K562 (cell line): ENCODE results near the gene TMEM167B. TPM values are rescaled to one million over a fixed set of nuclear protein-coding genes. Genes with fewer than 3 reads are reported as not detected.

Source experiments
- BHLHE40 ChIP-seq: IDR thresholded peaks from 2 replicates; pipeline ENCODE4 v1.6.1; 2011; ENCODE audit warnings: low read length, improper control_type of control experiment
- ETV6 ChIP-seq, 3 experiments: fragments of 150-350 bp in 1 of 3; sonication (generic) in 1 of 3; formaldehyde crosslinking in 1 of 3; IDR thresholded peaks; 2 replicates each; pipeline versions ENCODE4 v1.6.1 to v1.8.0; 2014 to 2022; ENCODE audit warnings: borderline replicate concordance in 2 of 3, low read depth in 2 of 3, antibody characterized with exemption in 1 of 3, low read length in 1 of 3, mild to moderate bottlenecking in 1 of 3, missing genetic modification reagents in 1 of 3
- GABPA ChIP-seq: fragments of 200-800 bp; sonication (Bioruptor generic); conservative IDR thresholded peaks from 2 replicates; pipeline ENCODE4 v1.6.1; 2016; ENCODE audit warnings: low read depth, missing genetic modification characterization, missing compliant biosample characterization
- KLF13 ChIP-seq: fragments of 450-650 bp; IDR thresholded peaks from 2 replicates; pipeline ENCODE4 v1.6.1; 2016; ENCODE audit warnings: missing genetic modification characterization, low read depth, mild to moderate bottlenecking, missing compliant biosample characterization, moderate library complexity, borderline replicate concordance
- MYNN ChIP-seq, 2 experiments: sonication (generic); formaldehyde crosslinking in 1 of 2; IDR thresholded peaks; 2 replicates each; pipeline versions ENCODE4 v1.5.0 to v1.6.1; 2016 to 2020; ENCODE audit warnings: antibody characterized with exemption in 1 of 2, missing genetic modification reagents in 1 of 2
- RAD21 ChIP-seq, 2 experiments: fragments of 250-450 bp in 1 of 2; fragments of 450-650 bp in 1 of 2; sonication (Bioruptor Pico) in 1 of 2; formaldehyde crosslinking in 1 of 2; IDR thresholded peaks in 1 of 2; conservative IDR thresholded peaks in 1 of 2; 2 replicates each; pipeline versions ENCODE4 v1.4.0 to v1.8.0; 2020 to 2022; ENCODE audit warnings: mild to moderate bottlenecking in 2 of 2, moderate library complexity in 1 of 2
- RAD51 ChIP-seq: fragments of 450-650 bp; IDR thresholded peaks from 2 replicates; pipeline ENCODE4 v1.7.1; 2016; ENCODE audit warnings: low read depth, mild to moderate bottlenecking, borderline replicate concordance
- SIN3A ChIP-seq, 2 experiments: fragments of 150-350 bp in 1 of 2; IDR thresholded peaks; 2 replicates each; pipeline ENCODE4 v1.6.1; 2011 to 2016; ENCODE audit warnings: borderline replicate concordance in 2 of 2, low read depth in 2 of 2, low read length in 2 of 2, mild to moderate bottlenecking in 2 of 2, moderate library complexity in 2 of 2; ENCODE audit not compliant: control insufficient read depth in 1 of 2
- SUPT5H ChIP-seq: fragments of 450-650 bp; IDR thresholded peaks from 2 replicates; pipeline ENCODE4 v1.6.1; 2016
- YY1 ChIP-seq, 3 experiments: IDR thresholded peaks; 2 replicates each; pipeline ENCODE4 v1.6.1; 2011; ENCODE audit warnings: low read length in 2 of 3, mild to moderate bottlenecking in 2 of 3, moderate library complexity in 2 of 3, borderline replicate concordance in 1 of 3, control low read depth in 1 of 3, low read depth in 1 of 3; ENCODE audit not compliant: insufficient read depth in 3 of 3, insufficient replicate concordance in 2 of 3, control insufficient read depth in 1 of 3, insufficient read length in 1 of 3; ENCODE audit errors: extremely low read depth in 1 of 3
- ZNF436 ChIP-seq: fragments of 250-450, 450-650 bp; sonication (Bioruptor Pico); formaldehyde crosslinking; IDR thresholded peaks from 2 replicates; pipeline ENCODE4 v1.7.0; 2020; ENCODE audit warnings: mild to moderate bottlenecking
- polyA plus RNA-seq, 8 experiments: library from polyadenylated mRNA; depleted of rRNA in 4 of 8; stranded (reverse) in 5 of 8; unstranded in 3 of 8; fragments of >200 nt; fragmentation: Nextera tagmentation in 2 of 8; fragmentation: Illumina TruSeq in 1 of 8; extraction: Ambion mirVana in 2 of 8; extraction: Trizol in 1 of 8; gene quantifications; 2 replicates each; pipeline versions ENCODE4 v1.2.1 to v1.2.3, GENCODE V29; 2011 to 2014; ENCODE audit warnings: inconsistent platforms in 1 of 8, missing spikeins in 1 of 8
- total RNA-seq, 7 experiments: library from RNA; depleted of rRNA in 6 of 7; stranded (reverse); fragments of >200 nt in 6 of 7; fragmentation: Illumina TruSeq in 2 of 7; extraction: Trizol in 2 of 7; gene quantifications; 2 replicates each; pipeline versions ENCODE4 v1.2.1 to v1.2.3, GENCODE V29; 2011 to 2021; ENCODE audit warnings: low replicate concordance in 1 of 7
- TF ChIP-seq, protein P1 (sequence below): fragments of 250-450 bp; sonication (Bioruptor Pico); IDR thresholded peaks from 2 replicates; pipeline ENCODE4 v1.5.0; 2021
- TF ChIP-seq, protein P2 (sequence below): fragments of 450-650 bp; IDR thresholded peaks from 2 replicates; pipeline ENCODE4 v1.6.1; 2016; ENCODE audit warnings: borderline replicate concordance
- TF ChIP-seq, protein P3 (sequence below), 2 experiments: fragments of 450-650 bp; conservative IDR thresholded peaks; 2 replicates each; pipeline ENCODE4 v1.6.1; 2017; ENCODE audit warnings: mild to moderate bottlenecking in 2 of 2, moderate library complexity in 2 of 2
- TF ChIP-seq, protein P4 (sequence below): fragments of 250-450 bp; sonication (Bioruptor Pico); IDR thresholded peaks from 2 replicates; pipeline ENCODE4 v1.5.1; 2021; ENCODE audit warnings: mild to moderate bottlenecking
- TF ChIP-seq, protein P5 (sequence below): fragments of 450-650 bp; IDR thresholded peaks from 2 replicates; pipeline ENCODE4 v1.6.1; 2014; ENCODE audit warnings: low read depth, mild to moderate bottlenecking, moderate library complexity, borderline replicate concordance

The TMEM167B gene
- total and polyA plus RNA-seq, 9 of the 15 experiments (the other 6 are each of a cell fraction or from before 2014, with no cell fraction given): 17.2 to 36.4 (median 32.2) TPM

DNA sequence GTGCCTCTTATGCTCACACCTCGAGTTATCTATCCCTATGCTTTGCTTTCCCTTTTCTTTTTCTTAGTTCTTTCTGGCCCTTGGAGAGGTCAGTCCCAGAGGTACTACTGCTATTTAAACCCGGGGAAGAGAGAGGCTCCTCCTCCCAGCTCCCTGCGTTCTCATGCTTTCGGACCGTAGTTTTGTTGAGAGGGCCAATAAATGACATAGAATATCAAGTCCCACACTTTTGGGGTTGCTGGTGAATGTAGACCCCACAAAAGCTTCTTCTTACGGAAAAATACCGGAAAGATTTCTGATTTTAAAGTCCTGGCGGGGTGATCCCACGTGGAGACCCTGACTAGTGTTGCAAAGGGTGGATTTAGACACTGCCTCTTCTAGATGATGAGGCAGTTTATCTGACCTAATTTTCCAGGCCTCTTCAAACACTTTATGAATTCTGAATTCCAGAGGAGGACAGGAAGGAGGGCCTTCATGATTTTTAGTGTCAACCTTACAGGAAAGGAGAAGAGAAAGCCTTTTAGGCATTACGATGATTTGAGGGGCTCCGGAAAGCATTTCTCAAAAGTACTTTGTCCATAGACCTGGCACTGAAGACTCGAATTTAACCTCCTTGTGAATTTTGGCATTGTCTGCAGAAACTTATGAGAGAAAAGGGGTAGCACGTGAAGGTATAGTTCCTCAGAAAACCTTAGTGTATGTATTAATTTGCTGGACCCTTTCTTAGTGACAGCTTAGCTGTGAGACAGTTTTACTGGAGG lies 694 bp downstream of the TMEM167B start (continued):
- TF ChIP-seq, protein P1, sequence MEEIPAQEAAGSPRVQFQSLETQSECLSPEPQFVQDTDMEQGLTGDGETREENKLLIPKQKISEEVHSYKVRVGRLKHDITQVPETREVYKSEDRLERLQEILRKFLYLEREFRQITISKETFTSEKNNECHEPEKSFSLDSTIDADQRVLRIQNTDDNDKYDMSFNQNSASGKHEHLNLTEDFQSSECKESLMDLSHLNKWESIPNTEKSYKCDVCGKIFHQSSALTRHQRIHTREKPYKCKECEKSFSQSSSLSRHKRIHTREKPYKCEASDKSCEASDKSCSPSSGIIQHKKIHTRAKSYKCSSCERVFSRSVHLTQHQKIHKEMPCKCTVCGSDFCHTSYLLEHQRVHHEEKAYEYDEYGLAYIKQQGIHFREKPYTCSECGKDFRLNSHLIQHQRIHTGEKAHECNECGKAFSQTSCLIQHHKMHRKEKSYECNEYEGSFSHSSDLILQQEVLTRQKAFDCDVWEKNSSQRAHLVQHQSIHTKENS: no peak
- no peak for TF ChIP-seq ETV6 (IDR thresholded peaks at IDR 0.05; ENCODE audit: borderline replicate concordance in 1 of 2, low read depth in 2 of 2, low read length in 1 of 2)
- no peak for TF ChIP-seq ETV6 (CRISPR knock-in tag; IDR thresholded peaks at IDR 0.05; ENCODE audit: borderline replicate concordance)
- TF ChIP-seq, protein P2, sequence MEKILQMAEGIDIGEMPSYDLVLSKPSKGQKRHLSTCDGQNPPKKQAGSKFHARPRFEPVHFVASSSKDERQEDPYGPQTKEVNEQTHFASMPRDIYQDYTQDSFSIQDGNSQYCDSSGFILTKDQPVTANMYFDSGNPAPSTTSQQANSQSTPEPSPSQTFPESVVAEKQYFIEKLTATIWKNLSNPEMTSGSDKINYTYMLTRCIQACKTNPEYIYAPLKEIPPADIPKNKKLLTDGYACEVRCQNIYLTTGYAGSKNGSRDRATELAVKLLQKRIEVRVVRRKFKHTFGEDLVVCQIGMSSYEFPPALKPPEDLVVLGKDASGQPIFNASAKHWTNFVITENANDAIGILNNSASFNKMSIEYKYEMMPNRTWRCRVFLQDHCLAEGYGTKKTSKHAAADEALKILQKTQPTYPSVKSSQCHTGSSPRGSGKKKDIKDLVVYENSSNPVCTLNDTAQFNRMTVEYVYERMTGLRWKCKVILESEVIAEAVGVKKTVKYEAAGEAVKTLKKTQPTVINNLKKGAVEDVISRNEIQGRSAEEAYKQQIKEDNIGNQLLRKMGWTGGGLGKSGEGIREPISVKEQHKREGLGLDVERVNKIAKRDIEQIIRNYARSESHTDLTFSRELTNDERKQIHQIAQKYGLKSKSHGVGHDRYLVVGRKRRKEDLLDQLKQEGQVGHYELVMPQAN: peak; percentile 41
- TF ChIP-seq BHLHE40: no peak
- TF ChIP-seq, protein P3, sequence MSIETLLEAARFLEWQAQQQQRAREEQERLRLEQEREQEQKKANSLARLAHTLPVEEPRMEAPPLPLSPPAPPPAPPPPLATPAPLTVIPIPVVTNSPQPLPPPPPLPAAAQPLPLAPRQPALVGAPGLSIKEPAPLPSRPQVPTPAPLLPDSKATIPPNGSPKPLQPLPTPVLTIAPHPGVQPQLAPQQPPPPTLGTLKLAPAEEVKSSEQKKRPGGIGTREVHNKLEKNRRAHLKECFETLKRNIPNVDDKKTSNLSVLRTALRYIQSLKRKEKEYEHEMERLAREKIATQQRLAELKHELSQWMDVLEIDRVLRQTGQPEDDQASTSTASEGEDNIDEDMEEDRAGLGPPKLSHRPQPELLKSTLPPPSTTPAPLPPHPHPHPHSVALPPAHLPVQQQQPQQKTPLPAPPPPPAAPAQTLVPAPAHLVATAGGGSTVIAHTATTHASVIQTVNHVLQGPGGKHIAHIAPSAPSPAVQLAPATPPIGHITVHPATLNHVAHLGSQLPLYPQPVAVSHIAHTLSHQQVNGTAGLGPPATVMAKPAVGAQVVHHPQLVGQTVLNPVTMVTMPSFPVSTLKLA (conservative IDR thresholded peaks at IDR 0.05): peak; percentile 86 to 88
- no peak for TF ChIP-seq SUPT5H
- peak; percentile 63 to 93 for TF ChIP-seq SIN3A (IDR thresholded peaks at IDR 0.05; ENCODE audit: borderline replicate concordance in 2 of 2, control insufficient read depth in 1 of 2, low read depth in 2 of 2, low read length in 2 of 2)
- TF ChIP-seq YY1 (IDR thresholded peaks at IDR 0.05; ENCODE audit: borderline replicate concordance in 1 of 3, control insufficient read depth in 1 of 3, extremely low read depth in 1 of 3, insufficient read depth in 3 of 3, insufficient read length in 1 of 3, insufficient replicate concordance in 2 of 3, low read depth in 1 of 3, low read length in 2 of 3): no peak
- TF ChIP-seq RAD51: no peak
- no peak for TF ChIP-seq KLF13 (tag)
- TF ChIP-seq, protein P4, sequence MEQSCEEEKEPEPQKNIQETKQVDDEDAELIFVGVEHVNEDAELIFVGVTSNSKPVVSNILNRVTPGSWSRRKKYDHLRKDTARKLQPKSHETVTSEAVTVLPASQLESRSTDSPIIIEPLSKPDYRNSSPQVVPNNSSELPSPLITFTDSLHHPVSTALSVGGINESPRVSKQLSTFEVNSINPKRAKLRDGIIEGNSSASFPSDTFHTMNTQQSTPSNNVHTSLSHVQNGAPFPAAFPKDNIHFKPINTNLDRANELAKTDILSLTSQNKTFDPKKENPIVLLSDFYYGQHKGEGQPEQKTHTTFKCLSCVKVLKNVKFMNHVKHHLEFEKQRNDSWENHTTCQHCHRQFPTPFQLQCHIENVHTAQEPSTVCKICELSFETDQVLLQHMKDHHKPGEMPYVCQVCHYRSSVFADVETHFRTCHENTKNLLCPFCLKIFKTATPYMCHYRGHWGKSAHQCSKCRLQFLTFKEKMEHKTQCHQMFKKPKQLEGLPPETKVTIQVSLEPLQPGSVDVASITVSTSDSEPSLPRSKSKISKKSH: no peak
- no peak for TF ChIP-seq MYNN (IDR thresholded peaks at IDR 0.05)
- TF ChIP-seq MYNN (CRISPR knock-in tag; IDR thresholded peaks at IDR 0.05): no peak
- TF ChIP-seq, protein P5, sequence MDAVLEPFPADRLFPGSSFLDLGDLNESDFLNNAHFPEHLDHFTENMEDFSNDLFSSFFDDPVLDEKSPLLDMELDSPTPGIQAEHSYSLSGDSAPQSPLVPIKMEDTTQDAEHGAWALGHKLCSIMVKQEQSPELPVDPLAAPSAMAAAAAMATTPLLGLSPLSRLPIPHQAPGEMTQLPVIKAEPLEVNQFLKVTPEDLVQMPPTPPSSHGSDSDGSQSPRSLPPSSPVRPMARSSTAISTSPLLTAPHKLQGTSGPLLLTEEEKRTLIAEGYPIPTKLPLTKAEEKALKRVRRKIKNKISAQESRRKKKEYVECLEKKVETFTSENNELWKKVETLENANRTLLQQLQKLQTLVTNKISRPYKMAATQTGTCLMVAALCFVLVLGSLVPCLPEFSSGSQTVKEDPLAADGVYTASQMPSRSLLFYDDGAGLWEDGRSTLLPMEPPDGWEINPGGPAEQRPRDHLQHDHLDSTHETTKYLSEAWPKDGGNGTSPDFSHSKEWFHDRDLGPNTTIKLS: no peak
- TF ChIP-seq GABPA (tag): no peak
- TF ChIP-seq RAD21 (CRISPR knock-in tag; conservative IDR thresholded peaks at IDR 0.05 in 1 of 2, IDR thresholded peaks at IDR 0.05 in 1 of 2): 0 out of 4 replicates have a peak, but pooled peaks of 1 of the 2 experiments have one; percentile 1
- TF ChIP-seq ZNF436 (CRISPR knock-in tag): no peak
